Hematopoietic multipotent progenitor cell treated with erythropoietin and hydrocortisone succinate and interleukin-3 and kit ligand, for 6 days (in vitro differentiated cells): ENCODE results near the gene ITM2C.

Experiments used
- DNase-seq: peaks from one replicate; pipeline ENCODE4 v3.0.0-alpha.2; 2015

ITM2C gene, protein sequence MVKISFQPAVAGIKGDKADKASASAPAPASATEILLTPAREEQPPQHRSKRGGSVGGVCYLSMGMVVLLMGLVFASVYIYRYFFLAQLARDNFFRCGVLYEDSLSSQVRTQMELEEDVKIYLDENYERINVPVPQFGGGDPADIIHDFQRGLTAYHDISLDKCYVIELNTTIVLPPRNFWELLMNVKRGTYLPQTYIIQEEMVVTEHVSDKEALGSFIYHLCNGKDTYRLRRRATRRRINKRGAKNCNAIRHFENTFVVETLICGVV

DNA sequence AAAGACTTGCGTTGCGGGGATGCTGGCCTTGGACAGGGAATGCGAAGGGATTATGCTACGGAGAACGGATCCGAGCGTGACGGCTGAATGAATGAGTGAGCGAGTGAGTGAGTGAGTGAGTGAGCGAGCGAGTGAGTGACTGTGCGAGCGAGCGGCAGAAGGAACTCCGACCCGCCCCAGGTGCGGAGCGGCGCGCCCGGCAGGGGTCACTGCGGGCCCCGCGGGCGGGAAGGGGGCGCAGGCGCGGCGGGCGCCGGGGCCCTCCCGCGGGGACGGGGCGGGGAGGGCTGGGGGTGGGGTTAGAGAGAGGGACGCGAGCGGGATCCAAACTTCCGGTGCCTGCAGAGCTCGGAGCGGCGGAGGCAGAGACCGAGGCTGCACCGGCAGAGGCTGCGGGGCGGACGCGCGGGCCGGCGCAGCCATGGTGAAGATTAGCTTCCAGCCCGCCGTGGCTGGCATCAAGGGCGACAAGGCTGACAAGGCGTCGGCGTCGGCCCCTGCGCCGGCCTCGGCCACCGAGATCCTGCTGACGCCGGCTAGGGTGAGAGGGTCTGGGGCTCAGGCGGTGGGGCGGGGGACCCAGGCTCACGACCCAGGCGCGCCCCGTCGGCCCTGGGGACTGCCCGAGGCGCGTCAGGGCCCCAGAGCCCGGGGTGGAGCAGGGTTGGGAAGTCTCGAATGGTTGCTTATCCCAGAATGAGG is at the start of gene ITM2C:
Gene ITM2C (plus strand): TSS at position 338 of the 702 bp plus-strand sequence. CDS start 84 bp downstream, at position 422.
- peak; percentile 80 for DNase-seq

DNA sequence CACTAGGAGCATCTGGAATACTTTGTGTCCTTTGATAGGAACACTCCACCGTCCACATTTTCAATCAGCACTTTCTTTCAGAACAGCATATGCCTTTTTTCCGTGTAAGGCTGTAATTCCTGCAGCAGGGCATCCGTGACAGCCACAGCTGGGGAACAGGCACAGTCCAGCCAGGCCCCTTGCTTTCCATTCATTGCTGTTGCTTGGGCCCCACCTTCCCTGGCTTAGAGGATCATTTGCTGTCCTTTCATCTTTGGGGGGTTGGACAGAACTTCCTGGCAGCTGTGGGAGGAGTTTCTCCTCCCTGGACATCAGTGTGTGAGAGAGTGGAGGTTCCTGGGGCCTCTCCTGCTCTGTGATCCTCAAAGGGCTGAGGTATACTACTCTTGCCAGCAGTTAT is 49.7 kb upstream of the ITM2C start:
- DNase-seq, result no peak

DNA sequence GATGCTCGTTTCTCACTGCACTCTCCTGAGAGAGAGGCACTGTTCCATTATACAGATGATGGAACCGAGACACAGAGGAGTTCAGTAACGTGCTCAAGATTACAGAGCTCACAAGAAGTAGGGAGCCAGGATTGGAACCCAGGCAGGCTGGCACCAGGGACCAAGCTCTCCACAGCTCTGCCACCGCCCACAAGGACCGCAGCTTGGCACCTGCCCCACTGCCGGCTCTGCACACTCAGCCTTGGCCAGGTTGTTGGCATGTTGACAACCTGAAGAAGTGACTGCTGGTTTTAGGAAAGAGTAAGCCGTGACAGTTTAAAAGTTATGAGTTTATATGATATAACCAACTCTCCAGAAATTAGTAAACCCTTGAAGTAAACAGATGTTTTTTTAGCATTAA is 48.0 kb upstream of the ITM2C start:
- DNase-seq, result no peak

DNA sequence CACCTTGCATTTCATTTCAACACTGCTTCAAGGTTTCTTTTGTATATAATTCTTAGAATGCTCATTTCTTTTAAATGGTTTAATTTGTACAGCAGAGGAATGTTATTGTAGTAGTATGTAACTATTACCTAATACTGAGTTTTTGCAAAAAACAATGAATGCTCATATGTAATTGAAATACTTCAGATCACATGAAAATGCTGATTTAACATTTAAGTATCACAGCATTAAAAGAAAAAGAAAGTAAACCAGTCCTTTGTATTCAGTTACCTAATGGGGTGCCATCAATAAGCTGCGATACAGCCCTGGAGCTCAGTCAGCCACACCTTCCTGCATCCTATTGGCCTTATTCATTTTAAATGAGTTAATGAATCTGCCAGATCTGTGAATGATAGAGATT is 45.3 kb upstream of the ITM2C start:
- no peak for DNase-seq

DNA sequence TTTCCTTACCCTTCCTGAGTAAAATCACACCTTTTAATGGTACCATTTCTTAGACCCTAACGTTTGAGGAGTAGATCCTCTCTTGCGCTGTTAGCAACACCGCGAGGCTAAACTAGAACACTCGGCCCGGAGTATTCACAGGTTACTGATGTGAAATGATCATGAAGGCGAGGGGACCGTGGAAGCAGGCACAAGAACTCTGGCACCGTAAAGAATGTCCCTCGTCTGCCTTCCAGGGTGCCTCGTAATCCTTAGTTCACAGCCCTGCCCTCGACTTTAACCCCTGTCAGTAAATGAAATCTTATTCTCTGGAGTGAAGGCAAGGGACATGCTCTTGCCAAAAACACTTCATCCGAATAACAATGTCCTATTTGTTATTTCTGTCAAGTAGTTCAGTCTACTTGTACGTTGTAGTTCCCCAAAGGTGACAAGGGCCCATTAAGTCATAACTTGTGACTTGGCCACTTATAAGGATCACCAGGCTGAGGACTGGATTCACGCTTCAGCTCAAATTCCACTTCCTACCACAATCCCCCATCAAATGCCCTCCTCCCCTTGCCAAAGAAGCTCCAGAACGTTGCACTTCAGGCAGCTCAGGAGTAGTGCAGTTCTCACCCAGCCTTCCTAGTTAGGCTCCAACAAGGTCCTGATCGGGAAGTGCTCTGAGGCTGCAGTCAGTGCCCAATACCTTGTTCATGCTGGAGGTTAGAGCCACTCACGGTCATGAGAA is 43.3 kb upstream of the ITM2C start:
- no peak for DNase-seq

DNA sequence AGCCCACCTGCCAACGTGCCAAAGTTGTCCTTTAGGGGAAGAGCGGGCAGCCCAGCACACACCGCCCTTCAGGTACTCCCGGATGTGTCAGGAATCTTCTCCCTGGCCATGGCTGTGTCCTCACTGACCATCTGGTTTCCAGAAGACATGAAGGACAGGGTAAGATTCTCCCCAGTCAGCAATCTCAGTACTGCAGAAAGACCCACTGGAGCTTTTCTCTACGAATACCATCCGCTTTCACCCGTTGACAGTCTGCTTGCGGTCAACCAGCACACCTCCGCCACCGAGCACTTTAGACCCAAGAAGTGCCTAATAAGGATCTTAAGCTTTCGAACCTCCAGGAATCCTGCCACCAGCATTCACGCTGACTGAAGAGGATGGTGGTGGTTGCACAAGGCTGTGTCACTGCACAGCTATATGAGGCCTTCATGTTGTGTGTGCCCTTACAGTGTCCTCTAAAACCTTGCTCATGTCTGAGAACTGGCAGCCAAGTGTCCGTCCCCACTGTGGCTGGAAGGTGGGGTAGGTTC is 42.7 kb upstream of the ITM2C start:
- no peak for DNase-seq

DNA sequence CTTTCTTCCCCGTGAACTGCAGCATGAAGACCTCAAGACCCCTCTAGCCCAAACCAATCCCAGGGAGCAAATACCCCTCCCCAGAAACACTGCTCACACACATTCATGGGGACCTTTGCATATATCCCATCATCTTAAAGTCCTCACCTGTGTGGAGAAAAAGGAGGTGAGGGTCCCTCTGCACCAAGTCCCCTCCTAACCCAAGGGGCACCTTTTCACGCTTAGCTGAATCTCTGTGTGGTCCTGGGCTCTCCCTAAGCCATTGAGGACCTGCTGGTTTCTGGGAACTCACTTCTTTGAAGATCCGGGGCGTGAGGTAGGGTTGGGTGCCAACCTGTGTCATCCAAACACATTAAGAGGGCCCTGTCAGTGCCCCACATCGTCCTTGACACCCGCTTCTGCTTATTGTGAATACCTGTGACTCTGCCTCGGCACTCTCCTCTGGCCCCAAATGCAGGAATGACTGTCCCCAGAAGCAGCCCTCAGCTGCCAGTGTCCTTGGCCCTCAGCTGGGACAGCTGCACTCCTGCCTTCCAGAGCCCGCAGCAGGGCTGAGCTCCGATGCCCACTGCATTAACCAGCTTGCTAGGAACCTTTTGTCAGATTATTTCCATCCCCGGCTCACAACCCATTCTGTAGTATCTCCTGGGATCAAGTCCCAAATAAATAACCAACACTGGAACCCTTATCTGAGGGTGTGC is 41.3 kb upstream of the ITM2C start:
- DNase-seq, result no peak

DNA sequence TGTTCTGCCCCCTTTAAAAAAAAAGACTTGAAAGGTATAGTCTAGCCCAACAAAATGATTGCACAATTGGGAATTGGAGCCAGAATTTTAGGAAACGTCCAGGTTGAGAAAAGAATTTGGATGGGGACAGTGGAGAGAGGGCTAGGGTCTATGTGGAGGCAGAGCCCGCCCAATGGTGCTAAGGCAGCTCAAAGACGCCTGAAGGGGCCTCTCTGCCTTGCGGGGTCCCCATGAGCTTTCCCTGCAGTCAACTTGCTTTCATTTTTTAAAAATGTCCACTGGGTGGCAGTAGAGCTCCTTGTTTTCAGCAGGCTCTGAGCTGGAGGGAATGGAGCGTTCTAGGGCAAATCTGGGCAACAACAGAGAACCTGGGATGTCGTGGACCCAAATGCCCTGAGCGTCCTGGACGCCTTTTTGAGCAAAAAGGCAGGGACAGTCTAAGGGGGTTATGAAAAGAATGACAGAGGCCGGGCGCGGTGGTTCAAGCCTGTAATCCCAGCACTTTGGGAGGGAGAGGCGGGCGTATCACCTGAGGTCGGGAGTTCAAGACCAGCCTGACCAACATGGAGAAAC is 40.2 kb upstream of the ITM2C start:
- peak; percentile 90 for DNase-seq

DNA sequence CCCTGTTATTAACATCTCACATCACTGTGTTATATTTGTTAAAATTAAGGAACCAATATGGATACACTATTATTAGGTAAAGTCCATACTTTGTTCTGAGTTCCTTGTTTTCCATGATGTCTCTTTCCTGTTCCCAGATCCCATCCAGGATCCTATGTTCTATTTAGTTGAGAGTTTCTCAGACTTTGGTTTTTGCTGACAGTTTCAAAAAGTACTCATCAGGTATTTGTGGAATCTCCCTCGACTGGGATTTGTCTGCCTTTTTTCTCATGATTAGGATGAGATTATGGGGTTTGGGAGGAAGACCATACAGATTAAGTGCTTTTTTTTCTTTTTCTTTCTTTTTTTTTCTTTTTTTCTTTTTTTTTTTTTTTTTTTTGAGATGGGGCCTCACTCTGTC is 39.4 kb upstream of the ITM2C start:
- no peak for DNase-seq

DNA sequence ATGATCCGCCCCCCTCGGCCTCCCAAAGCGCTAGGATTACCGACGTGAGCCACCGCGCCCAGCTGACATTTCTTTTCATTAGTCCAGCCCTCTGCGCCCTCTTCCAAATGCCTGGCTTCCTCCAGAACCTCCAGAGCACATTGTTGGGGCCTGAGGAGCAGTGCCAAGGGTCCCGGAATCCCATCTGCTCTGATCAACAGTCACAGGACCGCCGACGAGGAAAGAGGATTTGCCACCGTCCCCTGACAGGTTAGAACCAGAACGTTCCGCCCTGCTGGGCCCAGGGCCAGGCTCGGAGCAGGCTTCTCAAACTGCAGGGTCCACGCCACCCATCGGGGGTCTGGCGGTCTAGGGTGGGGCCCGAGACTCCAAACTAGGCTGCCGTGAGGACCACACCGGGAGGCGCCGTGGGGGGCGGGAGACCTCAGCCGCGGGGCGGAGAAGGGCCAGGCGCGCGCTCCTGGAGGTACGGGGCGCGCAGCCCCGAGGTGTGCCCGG is 36.9 kb upstream of the ITM2C start:
- no peak for DNase-seq

DNA sequence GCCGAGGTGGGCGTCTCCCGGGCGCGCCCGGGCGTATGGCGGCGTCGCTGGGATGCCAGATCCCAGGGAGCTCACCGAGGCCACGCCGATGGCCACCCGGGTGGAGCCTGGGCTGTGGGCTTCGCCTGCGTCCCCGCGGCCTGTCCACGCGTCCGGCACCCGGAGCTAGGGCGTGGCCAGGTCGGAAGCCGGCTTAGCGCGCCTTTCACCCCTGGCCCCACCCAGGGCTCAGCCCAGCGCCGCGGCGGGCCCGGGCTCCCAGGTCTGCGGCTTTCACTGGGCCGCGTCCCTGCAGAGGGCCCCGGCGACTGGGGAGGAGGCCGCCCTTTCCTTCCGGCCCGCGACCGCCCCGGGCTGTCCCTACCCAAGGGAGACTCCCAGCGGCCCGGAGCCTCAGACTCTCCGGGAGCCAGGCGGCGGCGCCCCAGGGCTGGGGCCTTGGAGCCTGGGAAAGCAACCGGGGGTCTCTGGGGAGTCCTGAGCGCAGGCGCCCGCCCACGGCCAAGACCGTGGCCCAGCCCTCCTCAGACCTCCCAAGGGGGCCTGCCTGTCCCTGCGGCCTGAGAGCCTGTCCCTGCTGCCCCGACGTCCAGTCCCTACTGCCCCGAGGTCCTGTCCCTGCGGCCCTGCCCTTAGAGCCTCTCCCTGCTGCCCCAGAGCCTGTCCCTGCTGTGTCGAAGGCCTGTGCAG is 36.3 kb upstream of the ITM2C start:
- DNase-seq, result peak; percentile 32

DNA sequence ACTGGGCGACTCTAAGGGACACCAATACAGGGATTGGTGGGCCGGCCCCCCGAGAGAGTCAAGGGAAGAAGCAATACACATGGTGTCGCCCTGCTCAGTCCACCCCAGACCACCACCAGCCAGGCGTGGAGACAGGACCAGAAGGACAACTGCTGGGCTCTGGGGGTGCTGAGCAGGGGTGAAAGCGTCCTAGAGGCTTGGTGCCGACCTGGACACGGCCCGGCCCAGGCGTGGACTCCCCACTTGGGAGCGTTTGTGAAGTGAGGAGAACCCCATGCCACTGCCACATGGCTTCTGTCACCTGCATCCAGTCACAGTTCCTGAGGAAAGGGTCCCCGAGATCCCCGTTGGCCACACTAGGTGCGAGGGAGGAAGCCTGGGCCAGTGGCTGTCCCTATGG is 35.4 kb upstream of the ITM2C start:
- no peak for DNase-seq

DNA sequence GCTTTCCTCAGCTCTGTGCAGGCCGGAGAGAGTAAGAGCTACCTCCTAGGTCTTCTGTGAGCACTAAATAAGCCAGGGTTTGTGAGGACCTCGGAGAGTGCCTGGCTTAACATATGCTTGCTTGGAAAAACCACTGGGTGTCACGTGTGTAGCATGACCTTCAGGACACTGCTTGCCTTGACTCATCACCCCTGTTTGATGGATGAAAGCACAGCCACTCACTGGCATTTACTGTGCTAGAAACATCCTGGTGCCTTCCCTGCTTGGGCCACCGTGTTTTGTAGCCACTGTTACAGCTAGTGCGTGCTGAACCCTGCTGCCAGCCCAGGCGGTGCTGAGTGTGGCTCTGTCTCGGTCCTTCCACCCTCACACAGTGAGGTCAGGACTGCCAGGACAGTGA is 34.8 kb upstream of the ITM2C start:
- DNase-seq, result no peak

DNA sequence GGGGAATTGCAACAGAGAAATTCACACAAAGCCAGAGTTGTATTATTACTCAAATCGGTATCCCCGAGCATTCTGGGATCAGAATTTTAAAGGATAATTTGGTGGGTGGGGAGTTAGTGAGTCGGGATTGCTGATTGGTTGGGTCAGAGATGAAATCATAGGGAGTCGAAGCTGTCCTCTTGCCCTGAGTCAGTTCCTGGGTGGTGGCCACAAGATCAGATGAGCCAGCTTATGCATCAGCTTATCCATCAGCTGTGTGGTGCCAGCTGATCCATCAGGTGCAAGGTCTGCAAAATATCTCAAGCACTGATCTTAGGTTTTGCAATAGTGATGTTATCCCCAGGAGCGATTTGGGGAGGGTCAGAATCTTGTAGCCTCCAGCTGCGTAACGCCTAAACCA is 34.3 kb upstream of the ITM2C start:
- DNase-seq, result no peak

DNA sequence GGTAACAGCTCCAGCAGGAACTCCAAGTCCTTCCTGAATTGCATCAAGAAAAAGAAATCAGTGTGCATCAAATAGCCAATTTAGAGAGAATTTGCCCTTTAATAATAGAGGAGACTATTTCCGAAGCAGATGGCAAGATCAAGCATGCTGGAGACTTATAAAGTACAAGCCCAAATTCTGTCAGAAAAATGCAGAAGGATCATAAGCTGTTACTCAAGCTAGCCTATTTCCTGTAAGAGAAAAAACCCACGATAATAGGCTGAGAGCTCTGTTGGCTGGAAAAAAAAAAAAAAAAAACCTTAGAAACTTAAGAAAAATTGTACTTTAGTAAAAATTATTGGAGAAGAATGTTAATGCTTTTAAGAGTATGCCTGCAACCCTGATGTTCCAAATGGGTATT is 24.4 kb upstream of the ITM2C start:
- DNase-seq, result no peak

DNA sequence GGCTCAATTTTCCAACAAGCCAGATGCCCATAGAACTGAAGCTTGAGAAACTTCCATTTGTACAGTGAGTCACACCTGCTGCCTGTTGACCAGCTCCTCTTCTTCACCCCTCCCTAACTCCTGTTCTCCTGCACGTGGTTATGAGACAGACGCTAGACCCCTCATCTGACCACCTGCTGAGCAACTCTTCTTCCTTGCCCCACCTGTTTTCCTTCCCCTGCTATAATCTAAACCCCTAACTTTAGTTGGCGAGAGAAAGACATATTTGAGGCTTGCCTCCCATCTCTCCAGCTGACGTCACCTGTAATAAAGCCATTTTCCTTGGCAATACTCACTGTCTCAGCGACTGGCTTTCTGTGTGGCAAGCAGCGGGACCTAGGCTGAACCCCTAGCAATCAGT is 22.3 kb upstream of the ITM2C start:
- no peak for DNase-seq

DNA sequence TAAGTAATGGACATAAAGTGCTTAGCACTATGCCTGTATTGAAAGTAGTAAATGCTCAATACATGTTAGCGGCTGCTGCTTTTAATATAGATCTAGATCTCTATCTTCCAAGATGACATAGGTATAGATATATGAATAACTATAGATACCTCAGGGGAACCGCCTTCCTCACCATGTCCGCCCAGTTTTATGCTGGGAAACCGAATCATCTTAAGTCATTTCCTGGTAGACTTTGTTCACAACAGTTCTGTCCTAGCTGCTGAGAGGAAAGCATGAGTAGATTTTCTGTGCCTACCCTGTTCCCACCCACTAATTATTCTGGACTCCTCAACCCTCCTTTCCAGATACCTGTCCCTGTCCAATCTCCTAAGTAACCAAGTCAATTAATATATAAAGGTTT is 21.6 kb upstream of the ITM2C start:
- no peak for DNase-seq

DNA sequence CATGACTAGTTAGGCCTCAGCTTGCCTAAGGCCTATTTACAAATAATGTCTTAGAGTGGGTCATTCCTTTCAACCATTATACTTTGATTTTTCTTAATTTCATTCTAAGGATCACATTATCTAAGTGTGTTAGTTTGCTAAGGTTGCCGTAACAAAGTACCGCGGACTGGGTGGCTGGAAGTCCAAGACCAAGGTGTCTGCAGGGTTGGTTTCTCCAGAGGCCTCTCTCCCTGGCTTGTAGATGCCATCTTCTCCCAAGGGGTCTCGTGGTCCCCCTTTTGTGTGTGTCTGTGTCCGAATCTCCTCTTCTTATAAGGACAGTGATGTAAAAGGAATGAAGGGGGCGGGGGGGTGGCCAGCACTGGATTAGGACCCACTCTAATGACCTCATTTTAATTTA is 18.4 kb upstream of the ITM2C start:
- no peak for DNase-seq

DNA sequence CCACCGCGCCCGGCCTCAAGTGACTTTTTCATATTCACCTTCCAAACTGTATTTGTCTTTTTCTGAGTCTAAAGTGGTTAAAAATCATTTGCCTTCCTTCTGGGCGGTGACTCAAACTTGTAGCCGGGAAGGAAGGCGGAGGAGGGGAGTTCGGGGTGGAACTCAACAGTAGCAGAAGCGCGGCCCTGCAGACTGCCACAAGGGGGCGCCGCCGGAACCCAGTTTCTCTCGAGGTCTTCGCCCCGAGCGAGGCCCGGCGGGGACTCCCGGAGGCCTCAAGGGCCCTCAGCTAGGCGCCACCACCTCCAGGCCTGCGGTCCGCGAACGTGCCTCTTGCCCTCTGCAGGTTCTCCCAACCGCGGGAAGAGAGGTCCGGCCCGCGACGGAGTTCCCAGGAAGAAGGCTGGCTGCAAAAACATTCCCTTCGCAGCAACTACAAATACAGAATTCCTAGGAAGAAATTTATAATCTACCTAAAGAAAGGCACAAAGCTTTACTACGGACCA is 16.8 kb upstream of the ITM2C start:
- peak; percentile 90 for DNase-seq

DNA sequence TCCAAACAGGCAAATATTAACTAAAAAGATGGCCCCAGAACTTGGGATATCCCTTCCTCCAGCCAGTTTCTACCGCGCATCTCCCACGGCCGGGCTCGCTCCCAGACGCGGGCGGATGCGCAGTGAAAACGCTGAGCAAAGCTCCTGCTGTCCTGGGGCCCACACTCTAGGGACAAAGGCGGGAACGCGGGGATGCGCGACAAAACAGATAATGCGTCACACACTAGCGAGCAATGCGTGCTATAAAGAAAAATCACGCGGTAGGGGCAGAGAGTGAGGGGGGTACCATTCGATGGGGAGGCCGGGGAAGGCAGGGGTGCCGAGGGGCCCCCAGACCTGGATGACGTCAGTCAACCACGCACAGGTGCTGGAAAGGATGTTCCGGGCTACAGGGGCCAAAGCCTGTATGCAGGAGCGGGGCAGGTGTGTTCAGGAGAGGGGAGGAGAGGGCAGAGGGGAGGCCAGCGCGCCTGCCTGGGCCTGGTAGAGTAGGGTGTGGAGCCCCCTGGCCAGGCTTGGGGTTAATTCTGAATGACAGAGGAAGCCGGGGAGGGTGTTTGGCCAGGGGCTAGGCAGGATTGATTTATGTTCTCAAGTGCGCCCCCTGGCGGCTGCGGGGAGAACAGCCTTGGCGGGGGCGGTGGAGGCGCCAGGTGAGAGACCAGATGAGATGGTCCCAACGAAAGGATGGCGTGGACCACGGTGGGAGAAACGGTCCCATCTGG is 14.9 kb upstream of the ITM2C start:
- peak; percentile 68 for DNase-seq

DNA sequence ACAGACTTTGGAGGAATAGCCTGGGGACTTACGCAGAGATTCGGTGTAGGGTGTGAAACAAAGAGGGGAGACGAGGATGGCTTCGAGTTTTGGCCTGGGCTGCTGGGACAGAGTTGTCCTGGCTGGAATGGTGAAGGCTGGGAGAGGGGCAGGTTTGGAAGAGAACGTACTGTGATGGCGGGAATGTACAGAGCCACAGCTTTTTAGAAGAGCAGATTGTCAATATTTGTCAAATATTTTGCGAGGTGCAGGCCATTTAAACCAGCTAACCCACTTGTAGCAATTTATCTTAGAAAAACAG is 14.4 kb upstream of the ITM2C start:
- DNase-seq, result no peak
